HG03442 (cell line): ENCODE measurements around the gene CGB2.
"Not testable (repeated sequence)": the region's sequence is repeated elsewhere in the genome, so short reads cannot be mapped to it uniquely, and the experiment has no call there.

Experiments
- ATAC-seq: cut with Tn5 transposase; IDR thresholded peaks from one replicate; pipeline ENCODE4 v1.9.1; 2021; ENCODE audit warnings: mild to moderate bottlenecking, moderate library complexity; ENCODE audit not compliant: unreplicated experiment

Gene CGB2

DNA sequence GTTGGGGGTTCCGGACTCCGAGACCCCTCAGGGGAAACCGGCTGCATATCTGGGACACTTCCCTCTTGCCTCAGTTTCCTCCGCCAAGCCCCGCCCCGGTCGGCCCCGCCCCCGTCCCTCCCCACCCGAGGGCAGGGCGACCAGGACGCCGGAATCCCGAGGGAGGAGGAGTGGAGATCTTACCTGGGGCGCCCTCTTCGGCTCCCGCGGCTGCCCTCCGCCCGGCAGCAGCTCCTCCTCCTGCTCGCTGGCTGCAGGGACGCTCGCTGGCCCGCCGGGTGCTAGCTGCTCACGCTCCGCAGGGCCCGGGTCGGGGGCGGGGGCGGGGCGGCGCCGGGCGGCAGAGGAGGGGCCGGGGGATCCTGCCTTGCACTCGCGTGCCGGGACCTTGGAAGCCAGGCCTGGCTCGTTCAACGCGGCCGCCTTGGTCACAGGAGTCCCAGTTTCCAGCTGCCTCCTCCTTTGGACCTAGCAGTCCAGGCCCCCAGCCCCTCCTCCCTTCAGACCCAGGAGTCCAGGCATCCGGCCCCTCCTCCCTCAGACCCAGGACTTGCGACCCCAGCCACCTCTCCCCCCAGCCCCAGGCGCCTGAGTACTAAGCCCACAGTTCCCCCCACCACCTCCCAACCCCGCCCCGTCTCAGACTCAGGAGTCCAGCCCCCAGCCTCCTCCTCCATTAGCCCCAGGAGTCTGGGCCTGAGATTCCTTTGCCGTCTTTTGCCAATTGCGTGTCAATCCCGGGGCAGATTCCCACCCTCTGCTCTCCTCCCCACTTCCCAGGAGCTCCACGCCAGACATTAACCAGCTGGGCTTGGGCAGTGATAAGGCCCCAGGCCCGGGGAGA lies 33.3 kb downstream of the CGB2 start, which contains the start of gene NTF4:
Gene NTF4, minus strand, starts transcription at position 51 of the 844 bp plus-strand sequence. CDS start 2,821 bp downstream, outside the sequence.
- ATAC-seq = no peak

DNA sequence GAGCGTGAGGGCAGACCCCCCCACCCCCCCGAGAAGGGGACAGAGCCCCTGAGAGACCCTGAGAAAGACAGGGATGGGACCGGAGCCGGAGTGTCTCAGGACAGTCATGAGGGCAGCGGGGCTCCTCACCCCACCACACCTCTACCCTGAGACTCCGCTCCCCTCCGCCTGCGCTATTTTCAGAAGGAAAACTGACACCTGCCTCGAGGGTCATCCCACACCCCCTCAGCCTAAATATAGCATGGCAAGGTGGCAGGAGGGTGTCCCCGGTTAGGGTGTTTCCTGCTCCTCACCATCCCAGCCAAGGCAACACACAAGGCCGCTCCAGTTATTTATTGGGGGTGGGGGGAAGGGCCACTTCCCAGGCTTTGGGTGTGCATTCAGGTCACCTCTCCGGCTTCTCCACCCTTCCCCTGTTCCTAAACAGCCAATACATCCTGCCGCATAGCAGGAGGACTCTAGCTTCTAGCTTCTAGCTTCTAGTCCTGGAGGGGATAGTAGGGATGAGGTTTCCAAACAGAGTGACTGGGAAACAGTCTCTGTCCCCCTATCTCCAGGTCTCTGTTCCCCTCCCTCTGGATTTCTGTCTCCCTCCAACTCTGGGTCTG lies 34.3 kb downstream of the CGB2 start:
- no peak for ATAC-seq

DNA sequence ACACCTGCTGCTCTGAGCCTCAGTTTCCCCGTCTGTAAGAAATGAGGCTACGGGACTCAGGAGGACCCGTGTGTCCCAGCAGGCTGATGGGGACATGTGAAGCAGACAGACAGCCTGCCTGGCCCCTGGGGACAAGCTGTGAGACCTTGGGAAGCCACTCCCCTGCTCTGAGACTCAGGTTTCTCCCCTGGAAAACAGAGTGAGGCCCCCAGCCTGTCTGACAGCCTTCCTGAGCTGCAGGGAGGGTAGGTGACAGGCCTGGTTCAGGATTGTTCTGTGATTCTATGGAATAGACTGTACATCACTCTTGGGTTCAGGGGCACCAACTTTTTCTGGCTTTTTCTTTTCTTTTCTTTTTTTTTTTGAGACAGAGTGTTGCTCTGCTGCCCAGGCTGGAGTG lies 35.9 kb downstream of the CGB2 start:
- no peak for ATAC-seq

DNA sequence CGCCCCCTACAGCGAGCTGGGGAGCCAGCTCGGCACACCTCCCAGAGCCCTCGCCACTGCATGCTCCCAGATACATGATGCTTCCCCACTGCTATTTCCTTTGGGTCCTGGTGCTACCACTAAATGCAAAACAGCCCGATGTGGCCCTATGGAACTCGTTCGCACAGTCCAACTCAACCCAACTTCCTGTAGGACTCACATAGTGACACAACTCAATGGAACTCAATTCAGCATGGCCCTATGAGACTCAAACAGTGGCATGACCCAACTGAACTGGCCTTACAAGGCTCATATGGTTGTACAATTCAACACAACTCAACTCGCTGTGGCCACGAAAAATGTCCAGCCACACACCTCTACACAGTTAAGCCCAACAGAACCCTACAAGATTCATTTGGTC lies 37.3 kb downstream of the CGB2 start:
- ATAC-seq = no peak

DNA sequence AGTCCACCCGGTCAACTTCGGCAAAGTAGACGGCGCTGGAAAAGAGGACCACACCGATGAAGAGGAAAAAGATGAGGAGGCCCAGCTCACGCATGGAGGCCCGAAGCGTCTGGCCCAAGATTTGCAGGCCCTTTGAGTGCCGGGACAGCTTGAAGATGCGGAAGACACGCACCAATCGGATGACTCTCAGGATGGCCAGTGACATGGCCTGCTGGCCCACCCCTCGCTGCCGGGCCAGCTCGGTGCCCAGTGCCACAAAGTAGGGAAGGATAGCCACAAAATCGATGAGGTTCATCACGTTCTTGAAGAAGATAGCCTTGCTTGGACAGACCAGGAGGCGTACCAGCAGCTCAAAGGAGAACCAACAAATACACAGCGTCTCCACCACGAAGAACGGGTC lies 38.7 kb downstream of the CGB2 start:
- no peak for ATAC-seq

DNA sequence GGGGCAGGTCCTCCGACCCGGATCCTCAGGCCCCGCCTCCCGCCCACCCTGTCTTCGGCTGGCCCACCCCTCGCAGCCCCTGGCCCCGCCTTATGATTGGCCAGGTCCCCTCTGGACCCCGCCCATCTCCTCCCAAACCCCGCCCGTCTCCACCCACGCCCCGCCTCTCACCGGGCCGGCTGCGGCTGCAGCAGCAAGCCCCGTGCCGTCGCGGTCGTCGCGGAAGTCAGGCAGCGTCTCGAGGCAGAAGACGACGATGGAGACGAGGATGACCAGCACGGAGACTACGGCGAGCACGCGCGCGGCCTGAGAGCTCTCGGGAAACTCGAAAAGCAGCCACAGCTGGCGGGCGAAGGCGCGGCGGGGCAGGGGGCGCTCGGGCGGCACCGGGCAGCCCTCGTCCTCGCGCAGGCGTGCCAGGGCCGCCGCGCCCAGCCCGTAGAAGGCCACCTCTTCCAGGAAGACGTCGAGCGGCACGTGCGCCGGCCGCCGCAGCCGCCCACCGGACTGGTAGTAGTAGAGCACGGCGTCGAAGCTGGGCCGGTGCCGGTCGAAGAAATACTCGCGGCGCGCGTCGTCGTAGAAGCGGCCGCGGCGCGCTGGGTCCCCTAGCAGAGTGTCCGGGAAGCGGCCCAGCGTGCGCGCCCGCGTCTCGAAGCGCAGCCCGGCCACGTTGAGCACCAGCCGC lies 40.3 kb downstream of the CGB2 start:
- no peak for ATAC-seq

DNA sequence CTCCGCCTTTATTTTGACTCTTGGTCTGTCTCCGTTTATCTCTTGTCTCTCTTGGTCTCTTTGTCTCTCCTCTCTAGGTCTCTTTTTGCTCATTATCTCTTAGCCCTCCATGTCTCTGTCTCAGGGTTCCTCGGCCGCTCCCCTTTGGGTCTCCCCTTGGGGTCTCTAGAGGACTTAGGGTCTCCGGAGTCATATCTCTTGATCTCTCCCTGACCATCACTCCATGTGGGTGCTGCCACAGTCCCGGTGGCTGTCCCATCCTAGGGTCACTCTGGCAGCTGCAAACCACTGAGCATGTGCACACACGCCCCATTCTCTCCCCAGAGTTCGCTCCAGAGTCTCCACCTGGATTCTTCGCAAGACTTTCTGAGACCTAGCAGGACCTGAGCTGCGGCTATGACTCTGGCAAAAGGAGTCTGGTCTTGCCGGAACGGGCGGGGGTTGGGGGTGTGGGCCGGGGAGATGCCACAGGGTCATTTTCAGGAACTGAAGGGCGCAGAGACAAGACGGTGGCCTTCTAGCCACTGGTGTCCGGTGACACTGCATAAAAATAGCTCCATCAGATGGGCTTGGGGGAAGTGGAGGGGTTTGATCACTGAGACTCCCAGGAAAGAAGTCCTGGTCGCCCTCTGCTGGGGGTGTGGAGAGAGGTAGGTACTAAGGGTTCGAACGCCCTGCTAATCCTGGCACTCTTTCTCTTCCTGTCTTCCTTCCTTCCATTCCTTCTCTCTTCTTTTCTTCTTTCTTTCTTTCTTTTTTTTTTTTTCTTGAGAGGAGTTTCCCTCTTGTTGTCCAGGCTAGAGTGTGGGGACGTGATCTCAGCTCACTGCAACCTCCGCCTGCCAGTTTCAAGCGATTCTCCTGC lies 42.1 kb downstream of the CGB2 start:
- no peak for ATAC-seq

DNA sequence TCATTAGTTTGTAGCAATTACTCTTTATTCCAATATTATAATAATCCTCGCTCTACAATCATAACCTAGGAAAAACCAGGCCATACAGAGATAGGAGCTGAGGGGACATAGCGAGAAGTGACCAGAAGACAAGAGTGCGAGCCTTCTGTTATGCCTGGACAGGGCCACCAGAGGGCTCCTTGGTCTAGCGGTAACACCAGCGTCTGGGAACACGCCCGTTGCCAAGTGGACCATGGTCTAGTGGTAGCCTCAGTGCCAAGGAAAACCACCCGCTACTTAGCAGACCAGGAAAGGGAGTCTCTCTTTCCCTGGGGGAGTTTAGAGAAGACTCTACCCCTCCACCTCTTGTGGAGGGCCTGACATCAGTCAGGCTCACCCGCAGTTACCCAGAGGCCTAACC lies 43.2 kb downstream of the CGB2 start:
- not testable (repeated sequence) for ATAC-seq

DNA sequence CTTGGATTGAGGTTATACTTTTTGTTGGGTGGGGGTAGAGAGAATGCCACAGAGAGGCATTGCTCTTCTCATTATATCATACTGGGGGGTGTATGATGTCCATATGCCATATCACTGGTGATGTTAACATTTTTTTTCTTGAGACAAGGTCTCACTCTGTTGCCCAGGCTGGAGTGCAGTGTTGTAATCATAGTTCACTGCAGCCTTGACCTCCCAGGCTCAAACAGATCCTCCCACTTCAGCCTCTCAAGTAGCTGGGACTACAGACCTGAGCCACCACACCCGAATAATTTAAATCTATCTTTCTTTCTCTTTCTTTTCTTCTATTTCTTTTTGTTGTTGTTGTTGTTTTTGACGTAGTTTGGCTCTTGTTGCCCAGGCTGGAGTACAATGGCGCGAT lies 48.7 kb downstream of the CGB2 start:
- ATAC-seq = no peak

DNA sequence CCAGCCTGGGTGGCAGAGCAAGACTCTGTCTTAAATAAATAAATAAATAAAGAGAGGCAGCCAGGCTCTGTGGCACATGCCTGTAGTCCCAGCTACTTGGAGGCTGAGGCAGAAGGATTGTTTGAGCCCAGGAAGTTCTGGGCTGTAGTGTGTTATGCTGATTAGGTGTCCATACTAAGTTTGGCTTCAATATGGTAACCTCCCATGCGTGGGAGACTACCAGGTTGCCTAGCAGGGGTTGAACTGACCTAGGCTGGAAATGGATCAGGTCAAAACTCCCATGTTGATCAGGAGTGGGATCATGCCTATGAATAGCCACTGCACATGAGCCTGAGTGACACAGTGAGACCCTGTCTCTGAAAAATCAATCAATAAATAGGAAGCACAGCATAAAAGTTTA lies 49.6 kb downstream of the CGB2 start:
- no peak for ATAC-seq
